WTC11 (cell line): ENCODE data around the gene ENG. TPM values are rescaled to one million over a fixed set of nuclear protein-coding genes. Genes with fewer than 3 reads are reported as not detected.
A peak's percentile ranks its signal among the peaks of the same experiment; 100 is the strongest.

Experiments used
- ATAC-seq: fragments of 200-7000 bp; cut with Tn5 transposase; 2 replicates; pipeline ENCODE4 v1.10.0; 2021; ENCODE audit warnings: mild to moderate bottlenecking, moderate library complexity
- CTCF ChIA-PET: fragments of 300-600 bp; sonication (Branson Sonifier 250); formaldehyde crosslinking; loops from one replicate; lab custom pipeline; 2021; ENCODE audit warnings: antibody characterized with exemption; lab: Charles Lee
- POLR2A ChIA-PET: fragments of 350-600 bp; sonication (Branson Sonifier 250); formaldehyde crosslinking; loops from one replicate; lab custom pipeline; 2021; ENCODE audit warnings: antibody characterized with exemption; lab: Charles Lee
- DNase-seq: peaks from one replicate; pipeline ENCODE4 v3.0.0; 2021; ENCODE audit warnings: low spot score
- H3K27ac Mint-ChIP-seq: 2 replicates; pipeline ENCODE4 v1.8.0; 2021; ENCODE audit warnings: mixed read lengths
- H3K27me3 Mint-ChIP-seq: 2 replicates; pipeline ENCODE4 v1.8.0; 2021; ENCODE audit warnings: low read depth, mild to moderate bottlenecking, moderate library complexity, mixed read lengths
- H3K36me3 Mint-ChIP-seq: 2 replicates; pipeline ENCODE4 v1.8.0; 2021; ENCODE audit warnings: mixed read lengths
- H3K4me1 Mint-ChIP-seq: 2 replicates; pipeline ENCODE4 v1.8.0; 2022; ENCODE audit warnings: mixed read lengths
- H3K4me3 Mint-ChIP-seq: 2 replicates; pipeline ENCODE4 v1.8.0; 2021; ENCODE audit warnings: mild to moderate bottlenecking, moderate library complexity, mixed read lengths
- H3K9me3 Mint-ChIP-seq: 2 replicates; pipeline ENCODE4 v1.8.0; 2021; ENCODE audit warnings: mixed read lengths
- CDX4 ChIP-seq: fragments of 250-450 bp; sonication (Bioruptor Pico); IDR thresholded peaks from 2 replicates; pipeline ENCODE4 v1.9.0; 2021; ENCODE audit warnings: moderate library complexity, mild to moderate bottlenecking, inconsistent platforms, borderline replicate concordance
- CREM ChIP-seq: sonication (generic); formaldehyde crosslinking; IDR thresholded peaks from 2 replicates; pipeline ENCODE4 v1.8.1; 2022; ENCODE audit warnings: mild to moderate bottlenecking, missing genetic modification reagents, moderate library complexity
- E2F1 ChIP-seq: sonication (generic); formaldehyde crosslinking; IDR thresholded peaks from 2 replicates; pipeline ENCODE4 v1.8.0; 2022; ENCODE audit warnings: mild to moderate bottlenecking, missing genetic modification reagents
- ELF4 ChIP-seq: sonication (generic); formaldehyde crosslinking; IDR thresholded peaks from 2 replicates; pipeline ENCODE4 v1.8.1; 2022; ENCODE audit warnings: low read depth, mild to moderate bottlenecking, moderate library complexity, missing genetic modification reagents
- FOXJ3 ChIP-seq: sonication (generic); formaldehyde crosslinking; IDR thresholded peaks from 2 replicates; pipeline ENCODE4 v1.9.0; 2021; ENCODE audit warnings: missing genetic modification reagents, mild to moderate bottlenecking, borderline replicate concordance
- HMGA2 ChIP-seq: fragments of 250-450 bp; sonication (Bioruptor Pico); IDR thresholded peaks from 2 replicates; pipeline ENCODE4 v1.4.0; 2021; ENCODE audit warnings: mild to moderate bottlenecking, moderate library complexity
- JAZF1 ChIP-seq: fragments of 250-450 bp; sonication (Bioruptor Pico); IDR thresholded peaks from 2 replicates; pipeline ENCODE4 v1.9.0; 2021; ENCODE audit warnings: moderate library complexity, mild to moderate bottlenecking, inconsistent platforms
- MAX ChIP-seq: sonication (generic); formaldehyde crosslinking; IDR thresholded peaks from 2 replicates; pipeline ENCODE4 v1.8.0; 2022; ENCODE audit warnings: mild to moderate bottlenecking, missing genetic modification reagents
- MLX ChIP-seq: sonication (generic); formaldehyde crosslinking; IDR thresholded peaks from 2 replicates; pipeline ENCODE4 v1.8.1; 2023; ENCODE audit warnings: mild to moderate bottlenecking, missing genetic modification reagents, moderate library complexity
- NFE2L1 ChIP-seq: sonication (generic); formaldehyde crosslinking; IDR thresholded peaks from 2 replicates; pipeline ENCODE4 v1.8.1; 2023; ENCODE audit warnings: missing genetic modification reagents
- NFYB ChIP-seq: sonication (generic); formaldehyde crosslinking; conservative IDR thresholded peaks from 2 replicates; pipeline ENCODE4 v1.8.0; 2022; ENCODE audit warnings: low read depth, missing genetic modification reagents
- NR3C1 ChIP-seq: sonication (generic); formaldehyde crosslinking; conservative IDR thresholded peaks from 2 replicates; pipeline ENCODE4 v1.8.1; 2023; ENCODE audit warnings: low read depth, mild to moderate bottlenecking, missing genetic modification reagents
- RELA ChIP-seq: sonication (generic); formaldehyde crosslinking; IDR thresholded peaks from 2 replicates; pipeline ENCODE4 v1.8.1; 2022; ENCODE audit warnings: missing genetic modification reagents, mild to moderate bottlenecking, borderline replicate concordance
- RORB ChIP-seq: fragments of 250-450 bp; sonication (Bioruptor Pico); IDR thresholded peaks from 2 replicates; pipeline ENCODE4 v1.9.0; 2021; ENCODE audit warnings: mild to moderate bottlenecking
- SMAD4 ChIP-seq: sonication (generic); formaldehyde crosslinking; IDR thresholded peaks from 2 replicates; pipeline ENCODE4 v1.8.0; 2022; ENCODE audit warnings: mild to moderate bottlenecking, missing genetic modification reagents
- STAT6 ChIP-seq: sonication (generic); formaldehyde crosslinking; conservative IDR thresholded peaks from 2 replicates; pipeline ENCODE4 v1.8.1; 2023; ENCODE audit warnings: mild to moderate bottlenecking, low read depth, missing genetic modification reagents, moderate library complexity
- TCF7 ChIP-seq: sonication (generic); formaldehyde crosslinking; IDR thresholded peaks from 2 replicates; pipeline ENCODE4 v1.8.0; 2022; ENCODE audit warnings: mild to moderate bottlenecking, low read depth, missing genetic modification reagents, moderate library complexity
- TEAD4 ChIP-seq: sonication (generic); formaldehyde crosslinking; IDR thresholded peaks from 2 replicates; pipeline ENCODE4 v1.8.0; 2022; ENCODE audit warnings: mild to moderate bottlenecking, missing genetic modification reagents
- TP53 ChIP-seq: sonication (generic); formaldehyde crosslinking; IDR thresholded peaks from 2 replicates; pipeline ENCODE4 v1.8.1; 2023; ENCODE audit warnings: mild to moderate bottlenecking, missing genetic modification reagents
- ZNF219 ChIP-seq: sonication (generic); formaldehyde crosslinking; IDR thresholded peaks from 2 replicates; pipeline ENCODE4 v1.8.0; 2023; ENCODE audit warnings: missing genetic modification reagents, mild to moderate bottlenecking, borderline replicate concordance
- ZNF281 ChIP-seq: sonication (generic); formaldehyde crosslinking; IDR thresholded peaks from 2 replicates; pipeline ENCODE4 v1.8.0; 2023; ENCODE audit warnings: mild to moderate bottlenecking, missing genetic modification reagents
- ZNF317 ChIP-seq: sonication (generic); formaldehyde crosslinking; IDR thresholded peaks from 2 replicates; pipeline ENCODE4 v1.8.1; 2023; ENCODE audit warnings: low read depth, mild to moderate bottlenecking, moderate library complexity, missing genetic modification reagents, borderline replicate concordance
- ZNF416 ChIP-seq: fragments of 250-450 bp; sonication (Bioruptor Pico); IDR thresholded peaks from 2 replicates; pipeline ENCODE4 v1.9.0; 2021; ENCODE audit warnings: mild to moderate bottlenecking, inconsistent platforms
- total RNA-seq: library from RNA; stranded (reverse); gene quantifications from 3 replicates; pipeline ENCODE4 v1.2.3, GENCODE V29; 2021

Gene ENG
- total RNA-seq, 1 experiment from 2014 or later, result 4.4 TPM

- Mint-ChIP-seq H3K9me3 (no peaks in the 10 kb centered on the region), H3K4me3 (no peak overlapping the region), H3K27ac (no peak overlapping the region), H3K27me3 (peaks cover 16% of the 10 kb centered on the region), H3K4me1 (peaks cover 22% of the 10 kb centered on the region), H3K36me3 (peaks cover 4% of the 10 kb centered on the region; the same call in 1 of the 2 replicates)
- no peak for ATAC-seq
- ChIA-PET POLR2A (no interaction called here), CTCF (no interaction called here)
- no peak for TF ChIP-seq ZNF281 (CRISPR knock-in tag)
- no peak for TF ChIP-seq ELF4 (CRISPR knock-in tag)
- no peak for TF ChIP-seq MAX (CRISPR knock-in tag)
- TF ChIP-seq RELA (CRISPR knock-in tag), result no peak
- TF ChIP-seq, all 79 proteins: peak for 0
- no peak for DNase-seq
These were observed 32.4 kb downstream of the ENG start for GRCh38 chr9:127822108-127822507.

GRCh38 chr9:127818574-127818973 lies 35.9 kb downstream of the ENG start:
- Mint-ChIP-seq H3K27ac (peak overlapping the region; percentile 11; the same call in 1 of the 2 replicates), H3K4me3 (no peak overlapping the region), H3K27me3 (no peaks in the 10 kb centered on the region), H3K36me3 (peaks cover 4% of the 10 kb centered on the region; the same call in 1 of the 2 replicates), H3K9me3 (no peaks in the 10 kb centered on the region), H3K4me1 (no peaks in the 10 kb centered on the region)
- DNase-seq, result no peak
- ATAC-seq, result no peak
- ChIA-PET CTCF (interaction anchor here (0.6 to 3.5 kb wide), 2 partner anchors 21 to 51 kb away, joined by 3 to 16 read pairs; no protein-coding TSS in a partner anchor), POLR2A (no interaction called here)
- no peak for TF ChIP-seq NR3C1 (CRISPR knock-in tag)
- no peak for TF ChIP-seq NFYB (CRISPR knock-in tag)
- no peak for TF ChIP-seq RORB (CRISPR knock-in tag)
- TF ChIP-seq ZNF219, result no peak
- no peak for TF ChIP-seq ZNF317 (CRISPR knock-in tag)
- no peak for TF ChIP-seq TEAD4 (CRISPR knock-in tag)
- no peak for TF ChIP-seq STAT6 (CRISPR knock-in tag)

GRCh38 chr9:127817881-127818434 lies 36.5 kb downstream of the ENG start:
- Mint-ChIP-seq H3K27me3 (no peaks in the 10 kb centered on the region), H3K36me3 (peaks cover 8% of the 10 kb centered on the region; the same call in 1 of the 2 replicates), H3K4me1 (no peaks in the 10 kb centered on the region), H3K4me3 (no peak overlapping the region), H3K27ac (0 out of 2 replicates have a peak overlapping the region, but pooled peaks have one; percentile 11), H3K9me3 (no peaks in the 10 kb centered on the region)
- ChIA-PET CTCF (interaction anchor here (3.5 kb wide), 1 partner anchor 52 kb away, joined by 16 read pairs; no protein-coding TSS in a partner anchor), POLR2A (no interaction called here)
- no peak for ATAC-seq
- no peak for DNase-seq
- TF ChIP-seq MLX (CRISPR knock-in tag), result no peak
- TF ChIP-seq SMAD4, result no peak
- TF ChIP-seq HMGA2 (CRISPR knock-in tag), result no peak
- TF ChIP-seq CREM (CRISPR knock-in tag), result no peak
- TF ChIP-seq MAX (CRISPR knock-in tag), result no peak
- no peak for TF ChIP-seq FOXJ3
- no peak for TF ChIP-seq TP53
- TF ChIP-seq NFE2L1 (CRISPR knock-in tag), result no peak
- TF ChIP-seq JAZF1 (CRISPR knock-in tag), result no peak
- TF ChIP-seq ZNF219, result no peak
- TF ChIP-seq CDX4 (CRISPR knock-in tag), result no peak
- TF ChIP-seq TCF7 (CRISPR knock-in tag), result no peak
- no peak for TF ChIP-seq ZNF416
- no peak for TF ChIP-seq E2F1
- no peak for TF ChIP-seq NFYB (CRISPR knock-in tag)
